D341Med (cell line): ENCODE results near the gene COL4A1.

Experiments used
- DNase-seq: peaks from one replicate; pipeline ENCODE4 v3.0.0; 2012; ENCODE audit warnings: low spot score

COL4A1 gene

GRCh38 chr13:110257408-110257807 is 49.5 kb downstream of the COL4A1 start:
- DNase-seq, result no peak

DNA sequence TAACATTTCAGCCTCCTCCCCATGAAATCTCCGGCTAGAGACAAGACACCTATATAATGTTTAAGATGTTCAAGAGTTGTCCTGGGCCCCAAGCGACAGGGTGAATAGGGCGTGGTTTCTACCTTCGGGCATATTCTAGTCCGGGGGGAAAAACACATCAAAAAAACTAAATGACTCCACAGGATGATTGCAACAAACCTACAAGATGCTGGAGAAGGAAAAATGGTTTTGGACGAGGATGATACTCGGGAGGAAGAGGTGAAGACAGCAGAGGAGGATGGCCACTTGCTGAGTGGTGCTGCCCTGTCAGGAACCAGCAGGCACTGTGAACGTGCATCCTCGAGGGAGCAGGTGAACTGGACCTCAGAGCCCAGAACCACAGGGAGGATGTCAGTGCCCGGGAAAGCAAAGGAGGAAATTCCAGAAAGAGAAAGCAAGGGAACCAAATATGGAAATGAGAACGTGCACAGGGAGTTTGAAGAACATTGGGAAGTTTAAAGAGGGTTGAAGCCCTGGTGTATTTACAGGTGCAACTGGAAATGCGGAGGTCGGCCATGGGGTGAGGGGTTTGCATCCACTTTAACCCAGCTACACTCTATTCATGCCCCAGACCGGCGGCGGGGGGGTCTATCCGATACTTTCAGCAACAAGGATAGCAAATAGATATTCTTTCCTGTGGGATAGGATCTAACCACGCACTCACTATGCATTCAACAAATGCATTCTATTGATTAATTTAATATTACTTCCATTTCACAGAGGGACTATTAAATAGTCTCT is 50.6 kb downstream of the COL4A1 start:
- DNase-seq, result no peak

- DNase-seq, result no peak
Measured at GRCh38 chr13:110254751-110255553, 52.0 kb downstream of the COL4A1 start.

GRCh38 chr13:110254151-110254679 is 52.7 kb downstream of the COL4A1 start:
- DNase-seq, result no peak

- DNase-seq, result no peak
Measured at GRCh38 chr13:110251193-110251819, 55.7 kb downstream of the COL4A1 start.

DNA sequence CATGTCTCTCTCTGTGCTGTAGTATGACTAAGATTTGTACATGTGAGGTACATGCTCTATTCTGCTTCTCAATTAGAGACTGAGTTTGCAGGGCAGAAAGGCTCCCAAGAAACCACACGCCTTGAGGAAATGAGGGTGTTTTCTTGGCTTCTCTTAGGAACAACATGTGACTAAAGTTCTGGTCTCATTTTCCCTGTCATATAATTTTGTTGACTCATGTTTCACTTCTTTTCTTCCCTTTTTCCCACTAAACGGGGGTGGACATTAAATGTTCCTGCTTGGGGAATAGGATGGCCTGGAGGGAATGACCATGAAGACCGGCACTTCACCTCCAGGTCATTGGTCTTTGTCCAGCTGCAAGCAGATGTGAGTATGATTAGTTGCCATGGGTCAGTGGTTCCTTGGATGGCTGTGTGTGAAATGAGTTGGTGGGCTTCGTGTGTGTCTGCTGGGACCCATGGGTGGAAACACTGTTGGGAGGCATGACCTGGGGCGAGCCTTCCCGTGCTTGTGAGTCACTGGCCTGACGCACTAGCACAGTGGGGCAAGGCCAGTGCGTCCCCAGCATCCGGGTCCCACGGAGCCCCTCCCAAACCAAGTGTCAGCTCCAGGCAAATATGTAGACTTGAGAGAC is 56.6 kb downstream of the COL4A1 start:
- no peak for DNase-seq

- DNase-seq, result no peak
Measured at GRCh38 chr13:110249326-110249725, 57.6 kb downstream of the COL4A1 start.

DNA sequence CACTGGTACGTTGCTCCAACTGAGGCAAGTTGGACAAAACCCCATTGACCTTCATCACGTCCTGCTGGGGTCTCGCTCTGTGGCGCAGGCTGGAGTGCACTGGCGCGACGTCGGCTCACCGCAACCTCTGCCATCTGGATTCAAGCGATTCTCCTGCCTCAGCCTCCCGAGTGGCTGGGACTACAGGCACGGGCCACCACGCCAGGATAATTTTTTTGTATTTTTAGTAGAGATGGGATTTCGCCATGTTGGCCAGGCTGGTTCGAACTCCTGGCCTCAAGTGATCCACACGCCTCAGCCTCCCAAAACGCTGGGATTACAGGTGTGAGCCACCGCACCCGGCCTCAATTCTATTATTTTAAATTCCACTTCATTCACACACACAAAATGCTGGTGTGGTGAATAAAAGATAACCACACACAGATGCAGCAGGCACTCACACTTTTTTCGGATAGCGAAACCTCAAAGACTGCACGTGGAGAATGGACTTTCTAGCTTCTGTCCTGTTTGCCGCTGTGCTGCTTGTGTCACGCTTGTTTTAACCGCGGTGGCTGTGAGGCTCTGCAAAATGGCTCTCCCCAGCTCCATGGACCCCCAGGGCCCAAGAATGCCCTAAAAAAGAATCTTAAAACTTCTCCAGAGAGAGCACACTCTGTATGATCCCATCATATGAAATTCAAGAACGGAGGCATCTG is 58.4 kb downstream of the COL4A1 start:
- DNase-seq, result no peak

GRCh38 chr13:110246530-110246929 is 60.4 kb downstream of the COL4A1 start:
- DNase-seq, result no peak

- no peak for DNase-seq
Measured at GRCh38 chr13:110245416-110245899, 61.5 kb downstream of the COL4A1 start.

DNA sequence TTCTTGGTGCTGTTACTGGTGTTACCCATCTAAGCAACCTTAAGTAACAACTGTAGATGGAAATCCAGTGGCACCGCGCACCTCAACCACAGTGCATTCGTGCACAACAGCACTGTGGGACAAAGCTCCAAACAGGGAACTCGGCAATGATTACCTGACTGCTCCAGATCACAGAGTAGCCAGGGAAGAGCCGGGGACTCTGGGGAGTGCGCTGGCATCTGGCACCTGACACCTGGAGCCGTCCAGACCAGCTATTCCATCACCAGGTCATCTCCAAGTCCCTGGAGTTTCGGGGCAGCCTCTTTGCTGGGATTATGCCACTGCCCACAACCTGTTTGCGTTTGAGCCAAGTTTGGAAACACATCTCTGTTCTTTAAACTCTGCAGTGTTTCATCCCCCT is 62.0 kb downstream of the COL4A1 start:
- DNase-seq, result no peak

GRCh38 chr13:110244071-110244830 is 62.7 kb downstream of the COL4A1 start:
- DNase-seq, result no peak

DNA sequence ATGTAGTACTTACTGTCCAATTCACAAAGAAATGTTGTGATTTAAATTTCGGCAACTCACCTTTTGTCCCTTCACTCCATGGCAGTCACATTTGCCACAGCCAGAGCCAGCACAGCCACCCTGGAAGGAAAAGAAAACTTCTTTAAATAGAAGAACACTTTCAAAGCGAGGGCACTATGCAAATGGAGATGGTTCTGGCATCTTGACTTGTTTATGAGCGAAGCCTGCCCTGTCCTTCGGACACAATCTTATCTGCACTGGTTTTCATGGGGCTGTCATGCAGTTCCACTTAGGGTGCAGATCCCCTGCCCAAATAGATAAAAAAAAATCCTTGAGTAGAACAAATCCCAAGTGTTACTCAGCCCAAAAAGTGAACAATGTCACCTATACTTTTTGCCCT is 64.3 kb downstream of the COL4A1 start:
- DNase-seq, result no peak

DNA sequence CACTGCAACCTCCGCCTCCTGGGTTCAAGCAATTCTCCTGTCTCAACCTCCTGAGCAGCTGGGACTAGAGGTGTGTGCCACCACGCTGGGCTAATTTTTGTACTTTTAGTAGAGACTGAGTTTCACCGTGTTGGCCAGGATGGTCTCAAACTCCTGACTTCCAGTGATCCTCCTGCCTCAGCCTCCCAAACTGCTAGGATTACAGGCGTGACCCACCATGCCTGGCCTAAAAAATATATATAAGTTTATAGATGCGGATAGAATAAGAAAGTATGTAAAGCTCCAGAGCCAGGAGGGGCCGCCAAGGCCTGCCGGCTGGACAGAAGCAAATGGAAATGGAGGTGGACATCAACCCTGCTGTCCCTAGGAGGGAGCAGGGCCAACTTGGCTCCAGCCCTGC is 66.0 kb downstream of the COL4A1 start:
- DNase-seq, result no peak

- no peak for DNase-seq
Measured at GRCh38 chr13:110240352-110240751, 66.6 kb downstream of the COL4A1 start.

- DNase-seq, result no peak
Measured at GRCh38 chr13:110239280-110240125, 67.5 kb downstream of the COL4A1 start.

GRCh38 chr13:110238818-110239195 is 68.2 kb downstream of the COL4A1 start:
- no peak for DNase-seq

DNA sequence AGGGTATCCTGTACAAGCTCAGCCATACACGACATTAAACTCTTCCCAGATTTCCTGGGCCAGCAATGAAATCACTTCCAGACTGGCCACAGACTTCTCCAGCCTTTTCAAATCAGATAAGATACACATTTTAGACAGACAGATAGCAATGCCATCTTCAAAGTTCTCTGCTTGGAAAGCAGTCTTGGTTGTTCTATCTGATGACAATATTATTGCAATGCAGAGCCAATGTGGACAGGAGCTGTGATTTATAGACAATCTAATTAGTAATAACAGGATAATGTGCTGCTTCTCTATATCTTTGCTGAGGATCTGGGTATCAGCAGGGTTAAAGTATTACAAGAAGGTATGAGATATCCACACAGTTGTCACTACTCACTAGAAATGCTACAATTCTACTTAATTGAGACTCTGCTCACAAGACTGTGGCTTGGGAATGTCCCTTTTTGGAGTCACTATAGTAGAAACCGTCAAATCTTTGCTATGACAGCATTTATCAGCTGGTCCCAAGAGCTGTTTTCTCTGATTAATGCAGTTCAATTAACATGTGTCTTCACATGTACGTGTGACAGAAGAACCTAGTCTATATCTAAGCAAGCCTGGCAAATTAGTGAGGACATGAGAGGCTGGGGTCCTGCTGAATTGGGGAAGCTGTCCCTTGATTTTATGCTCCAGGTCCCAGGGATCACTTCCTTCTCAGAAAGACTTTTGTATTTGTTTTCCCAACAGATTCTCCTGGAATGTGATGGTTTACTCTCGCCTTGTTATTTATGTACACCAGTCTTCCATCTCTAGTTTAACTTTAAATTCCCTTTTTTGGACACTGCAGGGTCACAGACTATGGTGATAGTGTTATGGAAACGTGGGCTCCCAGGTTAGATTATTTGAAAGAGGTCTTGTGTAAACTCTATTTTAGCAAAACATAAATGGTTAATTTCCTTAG is 68.8 kb downstream of the COL4A1 start:
- DNase-seq, result no peak

GRCh38 chr13:110236831-110237261 is 70.1 kb downstream of the COL4A1 start:
- DNase-seq, result no peak
